Esophagus squamous epithelium (tissue), 5 donors: ENCODE results near the gene CCDC192. TPM values are rescaled to one million over a fixed set of nuclear protein-coding genes. Genes with fewer than 3 reads are reported as not detected.

ENCODE experiments used
- DNase-seq: peaks from one replicate; lab custom pipeline; 2025; lab: John Stamatoyannopoulos, UW
- H3K27ac ChIP-seq, 4 donors: fragments of 200-600 bp; sonication (generic); one replicate each; pipeline ENCODE4 v1.5.1; 2016 to 2019; ENCODE audit warnings: mild to moderate bottlenecking in 1 of 4
- H3K27me3 ChIP-seq, 4 donors: fragments of 200-600 bp; sonication (generic); 1 replicate in 3 of 4; 2 replicates in 1 of 4; pipeline versions ENCODE4 v1.5.1 to v1.6.0; 2017 to 2021; ENCODE audit warnings: antibody characterized with exemption in 1 of 4
- H3K36me3 ChIP-seq, 3 donors: fragments of 200-600 bp; sonication (generic); one replicate each; pipeline ENCODE4 v1.5.1; 2016 to 2019
- H3K4me1 ChIP-seq, 3 donors: fragments of 200-600 bp; sonication (generic); one replicate each; pipeline ENCODE4 v1.5.1; 2017 to 2019
- H3K4me3 ChIP-seq, 4 donors: fragments of 200-600 bp; sonication (generic); 1 replicate in 3 of 4; 2 replicates in 1 of 4; pipeline ENCODE4 v1.5.1; 2016 to 2019; ENCODE audit warnings: mild to moderate bottlenecking in 2 of 4, moderate library complexity in 1 of 4
- H3K9me3 ChIP-seq, 3 donors: fragments of 200-600 bp; sonication (generic); one replicate each; pipeline ENCODE4 v1.5.1; 2016 to 2019
- POLR2A ChIP-seq, 4 donors: fragments of 450-650 bp; IDR thresholded peaks; one replicate each; pipeline ENCODE4 v1.6.1; 2017; ENCODE audit warnings: antibody characterized with exemption in 4 of 4, mild to moderate bottlenecking in 4 of 4, moderate library complexity in 3 of 4
- WGBS, 2 donors: methylation state at CpG; one replicate each; pipeline ENCODE4 v1.1.5; 2018; 5-methylcytosine and 5-hydroxymethylcytosine counted together
- intact Hi-C: fragments of 100-400 bp; cut with DNase I; formaldehyde crosslinking; loops from one replicate; pipeline ENCODE4 v1.15.0; 2022
- total RNA-seq, 4 donors: library from RNA; depleted of rRNA; stranded (reverse); fragments of >200 nt; gene quantifications; one replicate each; pipeline ENCODE4 v1.1.0, GENCODE V29; 2016
- TF ChIP-seq, protein P1 (sequence below), 6 experiments: fragments of 450-650 bp in 4 of 6; fragments of 200-600 bp in 2 of 6; sonication (generic) in 2 of 6; IDR thresholded peaks; one replicate each; pipeline ENCODE4 v1.5.1; 2016 to 2019; ENCODE audit warnings: antibody characterized with exemption in 6 of 6, mild to moderate bottlenecking in 4 of 6, moderate library complexity in 4 of 6
- donor health status: DM: yes; HTN: yes; CAD: no.

Gene CCDC192
- total RNA-seq, 4 donors from 2014 or later, result not detected

- H3K9me3 ChIP-seq, result no peaks in the 10 kb centered on the region
- peaks cover 0 to 7% (median 0%) of the 10 kb centered on the region in 3 donors for H3K4me1 ChIP-seq
- WGBS, 2 donors, result 85 to 88% methylated on average over 1 of the region's 1 CpG
- H3K27ac ChIP-seq, result no peak overlapping the region
- no peaks in the 10 kb centered on the region for H3K36me3 ChIP-seq
- H3K4me3 ChIP-seq, result no peak overlapping the region
- no peak for DNase-seq
- no peaks in the 10 kb centered on the region for H3K27me3 ChIP-seq
- intact Hi-C loops, result no loop called here
- no peak for TF ChIP-seq POLR2A (IDR thresholded peaks at IDR 0.05)
- TF ChIP-seq, protein P1, sequence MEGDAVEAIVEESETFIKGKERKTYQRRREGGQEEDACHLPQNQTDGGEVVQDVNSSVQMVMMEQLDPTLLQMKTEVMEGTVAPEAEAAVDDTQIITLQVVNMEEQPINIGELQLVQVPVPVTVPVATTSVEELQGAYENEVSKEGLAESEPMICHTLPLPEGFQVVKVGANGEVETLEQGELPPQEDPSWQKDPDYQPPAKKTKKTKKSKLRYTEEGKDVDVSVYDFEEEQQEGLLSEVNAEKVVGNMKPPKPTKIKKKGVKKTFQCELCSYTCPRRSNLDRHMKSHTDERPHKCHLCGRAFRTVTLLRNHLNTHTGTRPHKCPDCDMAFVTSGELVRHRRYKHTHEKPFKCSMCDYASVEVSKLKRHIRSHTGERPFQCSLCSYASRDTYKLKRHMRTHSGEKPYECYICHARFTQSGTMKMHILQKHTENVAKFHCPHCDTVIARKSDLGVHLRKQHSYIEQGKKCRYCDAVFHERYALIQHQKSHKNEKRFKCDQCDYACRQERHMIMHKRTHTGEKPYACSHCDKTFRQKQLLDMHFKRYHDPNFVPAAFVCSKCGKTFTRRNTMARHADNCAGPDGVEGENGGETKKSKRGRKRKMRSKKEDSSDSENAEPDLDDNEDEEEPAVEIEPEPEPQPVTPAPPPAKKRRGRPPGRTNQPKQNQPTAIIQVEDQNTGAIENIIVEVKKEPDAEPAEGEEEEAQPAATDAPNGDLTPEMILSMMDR (IDR thresholded peaks at IDR 0.05), result no peak
These were observed 22.6 kb upstream of the CCDC192 start for GRCh38 chr5:127680595-127680994.

GRCh38 chr5:127683008-127683407 is 20.2 kb upstream of the CCDC192 start:
- WGBS, 2 donors, result 48 to 57% methylated on average over 4 of the region's 4 CpGs
- no peaks in the 10 kb centered on the region for H3K27me3 ChIP-seq
- intact Hi-C loops, result no loop called here

GRCh38 chr5:127684726-127685467 is 18.3 kb upstream of the CCDC192 start:
- Histone ChIP-seq H3K36me3 (no peaks in the 10 kb centered on the region), H3K4me3 (no peak overlapping the region), H3K27ac (no peak overlapping the region), H3K9me3 (no peaks in the 10 kb centered on the region), H3K4me1 (peaks cover 0 to 15% (median 0%) of the 10 kb centered on the region in 3 donors), H3K27me3 (no peaks in the 10 kb centered on the region)
- no peak for TF ChIP-seq POLR2A (IDR thresholded peaks at IDR 0.05)
- TF ChIP-seq, protein P1 (IDR thresholded peaks at IDR 0.05), result no peak
- intact Hi-C loops, result no loop called here
- DNase-seq, result no peak
- 72 to 74% methylated on average over 6 of the region's 6 CpGs for WGBS, 2 donors

More at GRCh38 chr5:127683008-127683407, 20.2 kb upstream of the CCDC192 start:
- Histone ChIP-seq H3K4me1 (peaks cover 0 to 15% (median 0%) of the 10 kb centered on the region in 3 donors), H3K4me3 (no peak overlapping the region), H3K36me3 (no peaks in the 10 kb centered on the region), H3K9me3 (no peaks in the 10 kb centered on the region), H3K27ac (no peak overlapping the region)
- DNase-seq, result no peak
- no peak for TF ChIP-seq POLR2A (IDR thresholded peaks at IDR 0.05)
- TF ChIP-seq, protein P1 (IDR thresholded peaks at IDR 0.05), result no peak

DNA sequence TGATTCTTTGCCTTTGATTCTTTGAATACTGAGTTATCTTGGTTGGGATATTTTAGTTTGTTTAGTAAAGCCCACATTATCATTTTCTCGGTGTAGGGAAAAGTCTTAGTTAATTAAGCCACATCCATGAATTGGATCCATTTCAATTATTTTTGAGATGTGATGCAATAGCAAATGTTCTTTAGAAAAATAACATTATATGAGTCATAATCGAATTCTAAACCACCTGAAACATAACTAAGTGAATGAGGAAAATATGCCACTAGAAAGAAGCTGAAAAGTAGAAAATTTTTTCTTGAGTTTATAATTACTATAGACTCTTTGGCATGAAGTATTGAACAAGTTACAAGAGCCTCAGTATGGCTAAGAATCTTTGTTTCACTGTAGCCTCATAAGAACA is 17.5 kb upstream of the CCDC192 start:
- WGBS, 2 donors, result 26 to 42% methylated on average over 2 of the region's 2 CpGs
- Histone ChIP-seq H3K4me1 (peaks cover 0 to 15% (median 0%) of the 10 kb centered on the region in 3 donors), H3K27me3 (no peaks in the 10 kb centered on the region), H3K9me3 (no peaks in the 10 kb centered on the region), H3K27ac (no peak overlapping the region), H3K4me3 (no peak overlapping the region), H3K36me3 (no peaks in the 10 kb centered on the region)
- intact Hi-C loops, result no loop called here
- no peak for DNase-seq
- TF ChIP-seq, protein P1 (IDR thresholded peaks at IDR 0.05), result no peak
- TF ChIP-seq POLR2A (IDR thresholded peaks at IDR 0.05), result no peak

DNA sequence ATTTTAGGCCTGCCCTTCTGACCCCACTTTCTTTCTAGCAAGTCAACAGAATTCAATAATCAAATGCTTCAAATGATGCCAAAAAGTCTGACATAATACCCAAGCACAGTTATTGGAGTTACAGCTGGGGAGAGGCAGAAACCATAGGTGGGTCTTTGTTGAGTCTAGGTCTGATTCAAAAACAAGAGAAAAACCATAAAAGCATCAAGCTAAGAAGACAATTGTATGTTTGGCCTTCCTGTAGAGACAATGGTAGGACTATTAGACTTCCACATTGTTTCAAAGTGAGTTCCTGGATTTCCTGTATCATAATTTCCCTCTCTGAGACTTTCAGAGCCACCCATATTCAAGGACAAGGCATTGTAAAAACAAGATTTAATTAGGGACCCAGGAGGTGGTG is 16.8 kb upstream of the CCDC192 start:
- no peak overlapping the region for H3K27ac ChIP-seq
- H3K36me3 ChIP-seq, result no peaks in the 10 kb centered on the region
- no peaks in the 10 kb centered on the region for H3K9me3 ChIP-seq
- H3K4me3 ChIP-seq, result no peak overlapping the region
- no peak for DNase-seq
- peaks cover 0 to 15% (median 0%) of the 10 kb centered on the region in 3 donors for H3K4me1 ChIP-seq
- H3K27me3 ChIP-seq, result no peaks in the 10 kb centered on the region
- TF ChIP-seq, protein P1 (IDR thresholded peaks at IDR 0.05), result no peak
- TF ChIP-seq POLR2A (IDR thresholded peaks at IDR 0.05), result no peak
- intact Hi-C loops, result no loop called here
